ENCODE measurements around the gene FAM114A2. TPM values are rescaled to one million over a fixed set of nuclear protein-coding genes. Genes with fewer than 3 reads are reported as not detected.

FAM114A2 gene
- total RNA-seq = 6.6 and 8.5 TPM in 2 replicates

GRCh38 chr5:154038707-154039457 lies at the start of gene FAM114A2, which contains the start of gene MFAP3:
Gene FAM114A2 (minus strand): TSS chr5:154038910. CDS start chr5:154034953, 3,957 bp downstream.
Gene MFAP3 (plus strand): TSS chr5:154038967. CDS start chr5:154049723, 10,756 bp downstream.

Other genes with a start within 250 kb of the FAM114A2 start
- 14.6 and 24.5 TPM in 2 replicates for gene MFAP3, start 57 bp upstream of the FAM114A2 start, total RNA-seq
- gene GALNT10, start 151.8 kb upstream of the FAM114A2 start, total RNA-seq = 17.0 and 28.3 TPM in 2 replicates

All from airway epithelial cell (primary cell).